HG03354 (cell line): ENCODE data around the gene CRB2.
A peak's percentile ranks its signal among the peaks of the same experiment; 100 is the strongest.

Source experiments
- ATAC-seq: cut with Tn5 transposase; IDR thresholded peaks from one replicate; pipeline ENCODE4 v1.9.1; 2021; ENCODE audit warnings: mild to moderate bottlenecking; ENCODE audit not compliant: unreplicated experiment, poor library complexity, severe bottlenecking

CRB2 gene

GRCh38 chr9:123355761-123356431 lies at the start of gene CRB2:
Gene CRB2 (plus strand): TSS chr9:123356197. CDS start chr9:123356261, 64 bp downstream.
- no peak for ATAC-seq

- ATAC-seq = no peak
Measured at GRCh38 chr9:123309611-123310010, 46.4 kb upstream of the CRB2 start.

- ATAC-seq = no peak
Measured at GRCh38 chr9:123310551-123311249, 45.3 kb upstream of the CRB2 start.

GRCh38 chr9:123311250-123311752 lies 44.7 kb upstream of the CRB2 start:
- ATAC-seq = no peak

- ATAC-seq = no peak
Measured at GRCh38 chr9:123312306-123312877, 43.6 kb upstream of the CRB2 start.

DNA sequence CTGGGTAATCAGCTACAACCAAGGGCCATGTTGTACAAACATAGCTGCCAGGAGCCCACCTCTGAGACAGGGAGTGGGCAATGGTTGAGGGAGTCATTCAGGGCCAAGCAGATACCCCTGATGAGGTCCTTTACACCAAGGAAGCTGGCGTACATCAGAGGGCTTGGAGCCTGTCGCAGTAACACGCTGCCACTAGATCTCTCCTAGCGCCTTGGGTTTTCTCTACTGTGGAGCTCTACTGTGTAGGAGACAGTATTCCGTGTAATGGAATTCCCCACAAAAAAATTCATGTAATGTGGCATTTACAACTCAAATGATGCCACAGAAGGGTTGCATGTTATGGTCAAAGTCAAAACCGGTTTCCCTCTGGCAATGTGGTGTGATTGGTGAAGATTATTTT lies 41.4 kb upstream of the CRB2 start:
- ATAC-seq = no peak

DNA sequence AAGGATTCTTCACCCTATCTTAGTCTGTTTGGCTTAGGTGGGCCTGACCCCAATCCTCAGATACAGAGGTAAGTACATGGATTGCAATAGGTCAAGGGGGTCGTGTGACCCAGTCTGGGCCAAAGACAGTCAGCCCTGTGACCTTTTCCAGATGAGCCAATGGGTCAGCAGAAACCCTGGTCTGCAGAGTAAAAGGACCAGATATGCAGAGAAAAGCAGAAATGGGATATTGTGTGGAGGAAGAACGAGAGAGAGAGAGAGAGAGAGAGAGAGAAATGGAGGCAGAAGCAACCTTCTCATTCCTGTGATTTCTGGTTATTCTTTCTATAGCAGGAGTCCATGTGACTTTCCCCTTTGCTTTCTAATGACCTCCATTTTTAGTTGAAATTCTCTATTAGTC lies 40.4 kb upstream of the CRB2 start:
- ATAC-seq = no peak

- no peak for ATAC-seq
Measured at GRCh38 chr9:123316053-123316718, 39.8 kb upstream of the CRB2 start.

- ATAC-seq = peak; percentile 42
Measured at GRCh38 chr9:123318202-123318601, 37.8 kb upstream of the CRB2 start.

DNA sequence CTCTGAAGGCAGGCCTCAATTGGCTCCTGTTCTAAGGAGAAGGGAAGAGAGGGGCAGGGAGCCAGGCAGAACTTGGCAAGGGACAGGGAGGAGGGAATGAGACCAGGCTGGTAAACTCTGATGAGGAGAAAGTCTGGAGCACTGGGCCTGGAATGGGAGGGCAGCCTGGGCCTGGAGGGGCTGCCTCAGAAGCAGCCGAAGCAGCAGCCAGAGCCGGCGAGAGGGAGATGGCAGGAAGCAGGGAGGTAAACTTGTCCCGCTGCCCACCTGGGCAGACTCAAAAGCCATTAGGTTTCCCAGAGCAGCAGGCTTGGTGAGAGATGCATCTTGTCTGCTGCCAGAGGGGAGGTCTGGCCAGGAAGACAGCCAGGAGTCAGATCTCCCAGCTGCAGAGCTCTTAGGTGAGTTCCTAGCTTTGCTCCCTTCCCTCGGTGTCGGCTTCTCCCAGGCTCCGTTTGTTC lies 37.0 kb upstream of the CRB2 start:
- no peak for ATAC-seq

DNA sequence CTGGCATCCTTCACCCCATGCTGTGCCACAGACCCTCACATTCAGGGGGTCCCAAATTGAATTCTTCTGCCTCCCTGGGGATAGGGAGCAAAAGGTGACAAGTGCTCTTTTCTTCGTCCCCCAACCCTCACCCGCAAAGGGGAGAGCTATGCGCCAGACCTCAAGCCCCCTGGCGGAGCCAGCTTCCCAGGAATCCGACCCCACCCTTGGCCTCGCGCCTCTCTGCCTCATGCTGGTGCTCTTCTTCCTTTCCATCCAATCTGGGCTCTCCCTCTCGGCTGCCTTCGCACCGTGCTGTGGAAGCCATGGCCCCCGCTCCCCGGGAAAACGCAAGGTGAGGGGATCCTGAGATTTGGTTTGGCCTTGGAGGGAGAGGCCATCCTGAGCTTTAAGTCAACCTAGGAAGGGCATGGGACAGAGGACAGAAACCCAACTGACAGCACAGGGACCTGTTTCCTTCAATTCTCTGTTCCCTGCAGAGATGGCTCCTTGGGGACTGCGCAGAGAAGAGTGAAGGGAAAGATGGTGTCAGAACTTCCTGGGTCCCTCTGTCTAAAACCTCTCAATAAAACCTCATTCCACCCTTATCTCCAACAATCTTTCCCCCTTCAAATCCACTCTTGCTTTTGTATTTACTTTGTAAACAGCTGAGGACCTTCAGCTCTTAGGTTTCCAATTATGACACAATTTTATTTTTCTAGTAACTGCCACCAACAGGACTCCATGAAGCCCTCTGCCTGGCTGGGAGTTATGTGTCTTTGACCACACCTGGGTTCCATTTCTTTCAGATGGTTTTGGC lies 36.3 kb upstream of the CRB2 start:
- no peak for ATAC-seq

- no peak for ATAC-seq
Measured at GRCh38 chr9:123320814-123321213, 35.2 kb upstream of the CRB2 start.

- no peak for ATAC-seq
Measured at GRCh38 chr9:123321616-123322272, 34.3 kb upstream of the CRB2 start.

- ATAC-seq = peak; percentile 70
Measured at GRCh38 chr9:123322273-123323195, 33.5 kb upstream of the CRB2 start.

- ATAC-seq = no peak
Measured at GRCh38 chr9:123323196-123324013, 32.6 kb upstream of the CRB2 start.

DNA sequence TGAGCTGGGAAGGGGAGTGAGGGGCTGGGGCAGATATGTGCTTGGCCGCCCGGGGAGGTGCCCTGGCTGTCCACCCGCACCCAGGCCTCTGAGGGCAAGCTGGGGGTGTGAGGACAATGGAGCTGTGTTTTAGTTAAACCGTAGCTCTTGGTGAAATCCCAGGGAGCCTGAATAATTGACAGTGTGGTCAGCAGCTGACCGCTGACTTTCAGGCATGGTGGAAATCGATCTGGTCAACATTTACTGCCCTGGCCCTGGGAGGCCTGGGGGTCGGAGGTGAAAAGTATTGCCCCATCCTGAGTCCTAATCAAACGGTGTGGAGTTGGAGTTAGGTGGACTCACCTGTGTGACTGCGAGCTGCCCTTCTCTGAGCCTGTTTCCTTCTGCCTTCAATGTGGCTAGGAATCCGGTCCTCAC lies 31.2 kb upstream of the CRB2 start:
- no peak for ATAC-seq

GRCh38 chr9:123326187-123326586 lies 29.8 kb upstream of the CRB2 start:
- no peak for ATAC-seq
